Breast epithelium (tissue), 4 donors: ENCODE data around the gene SLIT1. TPM values are rescaled to one million over a fixed set of nuclear protein-coding genes. Genes with fewer than 3 reads are reported as not detected.
A peak's percentile ranks its signal among the peaks of the same experiment; 100 is the strongest.

ENCODE experiments used
- DNase-seq, 2 donors: peaks; one replicate each; pipeline ENCODE4 v3.0.0-alpha.2; 2019; ENCODE audit warnings: low spot score in 2 of 2
- H3K27ac ChIP-seq, 2 donors: fragments of 200-600 bp; sonication (generic) in 1 of 2; one replicate each; pipeline ENCODE4 v1.5.1; 2016 to 2019; ENCODE audit warnings: mild to moderate bottlenecking in 1 of 2
- H3K27me3 ChIP-seq, 2 donors: fragments of 200-600 bp; sonication (generic) in 1 of 2; one replicate each; pipeline versions ENCODE4 v1.5.1 to v1.6.0; 2017 to 2019; ENCODE audit warnings: control low read depth in 1 of 2, mild to moderate bottlenecking in 1 of 2
- H3K36me3 ChIP-seq: fragments of 200-600 bp; one replicate; pipeline ENCODE4 v1.5.1; 2019
- H3K4me1 ChIP-seq, 2 donors: fragments of 200-600 bp; sonication (generic); one replicate each; pipeline ENCODE4 v1.5.1; 2016 to 2019; ENCODE audit warnings: control low read depth in 1 of 2
- H3K4me3 ChIP-seq, 3 donors: fragments of 200-600 bp; sonication (generic); 1 replicate in 2 of 3; 2 replicates in 1 of 3; pipeline ENCODE4 v1.5.1; 2016 to 2019; ENCODE audit warnings: mild to moderate bottlenecking in 3 of 3, moderate library complexity in 2 of 3
- H3K9me3 ChIP-seq, 2 donors: fragments of 200-600 bp; sonication (generic) in 1 of 2; one replicate each; pipeline ENCODE4 v1.5.1; 2016 to 2019; ENCODE audit warnings: control low read depth in 1 of 2
- POLR2A ChIP-seq: fragments of 450-650 bp; IDR thresholded peaks from one replicate; pipeline ENCODE4 v1.6.1; 2016; ENCODE audit warnings: antibody characterized with exemption, mild to moderate bottlenecking, moderate library complexity
- POLR2AphosphoS5 ChIP-seq, 3 donors: sonication (generic); formaldehyde crosslinking; IDR thresholded peaks; one replicate each; pipeline ENCODE4 v1.6.1; 2017; ENCODE audit warnings: antibody characterized with exemption in 3 of 3
- intact Hi-C: fragments of 100-400 bp; cut with DNase I; formaldehyde crosslinking; loops from one replicate; pipeline ENCODE4 v1.15.1; 2023; ENCODE audit warnings: low total_unique reads
- total RNA-seq, 3 donors: library from RNA; depleted of rRNA; stranded (reverse); fragments of >200 nt; gene quantifications; one replicate each; pipeline ENCODE4 v1.1.0, GENCODE V29; 2016
- TF ChIP-seq, protein P1 (sequence below), 3 donors: fragments of 450-650 bp; IDR thresholded peaks; one replicate each; pipeline ENCODE4 v1.5.1; 2016 to 2017; ENCODE audit warnings: antibody characterized with exemption in 3 of 3, mild to moderate bottlenecking in 3 of 3, moderate library complexity in 3 of 3

SLIT1 gene
- total RNA-seq, 3 donors from 2014 or later = under 0.01 to 0.44 (median 0.16) TPM

DNA sequence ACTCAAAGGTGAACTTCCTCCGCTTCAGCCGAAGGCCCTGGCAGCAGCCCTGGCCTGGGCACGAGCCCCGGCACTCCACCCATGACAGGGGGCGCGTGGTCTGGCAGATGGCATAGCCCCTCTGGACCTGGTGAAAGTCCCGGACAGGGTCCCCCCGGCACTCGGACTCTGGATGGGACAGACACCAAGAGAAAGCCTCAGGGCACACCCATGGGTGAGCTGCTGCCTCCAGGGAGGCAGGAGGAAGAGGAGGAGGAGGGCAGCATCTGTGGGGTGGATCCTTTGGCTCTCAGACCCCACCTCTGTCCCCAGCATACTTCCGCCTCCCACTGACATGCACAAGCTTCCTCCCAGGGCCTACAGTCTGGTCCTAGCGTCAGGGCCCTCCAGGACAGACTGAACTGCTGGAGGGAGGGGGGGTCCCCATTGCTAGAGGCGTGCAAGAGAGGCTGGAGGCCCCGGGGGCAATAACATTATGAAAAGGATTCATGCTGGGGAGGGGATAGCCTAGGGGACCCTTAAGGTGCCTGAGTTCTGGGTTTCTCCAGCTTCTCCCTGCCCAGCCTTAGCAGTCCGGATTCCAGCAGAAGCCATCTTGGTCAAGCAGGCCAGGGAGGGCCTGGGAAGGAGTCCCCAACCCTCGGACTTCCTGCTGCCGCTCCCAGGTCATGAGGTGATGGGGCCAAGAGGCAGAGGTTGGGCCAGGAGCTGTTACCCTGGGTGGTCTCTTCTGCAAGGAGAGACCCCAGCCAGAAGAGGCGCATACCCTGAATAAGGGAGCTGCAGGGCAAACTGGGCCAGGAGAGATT, 184.4 kb downstream of the SLIT1 start:
- Histone ChIP-seq H3K27ac (no peak overlapping the region), H3K4me1 (no peaks in the 10 kb centered on the region), H3K4me3 (no peak overlapping the region), H3K27me3 (no peaks in the 10 kb centered on the region), H3K36me3 (no peaks in the 10 kb centered on the region), H3K9me3 (peaks cover under 1 to 1% of the 10 kb centered on the region in 2 donors)
- intact Hi-C loops = no loop called here
- DNase-seq = peak in 1 of 2 donors; percentile 2
- TF ChIP-seq POLR2AphosphoS5 (IDR thresholded peaks at IDR 0.05) = no peak
- no peak for TF ChIP-seq POLR2A
- TF ChIP-seq, protein P1, sequence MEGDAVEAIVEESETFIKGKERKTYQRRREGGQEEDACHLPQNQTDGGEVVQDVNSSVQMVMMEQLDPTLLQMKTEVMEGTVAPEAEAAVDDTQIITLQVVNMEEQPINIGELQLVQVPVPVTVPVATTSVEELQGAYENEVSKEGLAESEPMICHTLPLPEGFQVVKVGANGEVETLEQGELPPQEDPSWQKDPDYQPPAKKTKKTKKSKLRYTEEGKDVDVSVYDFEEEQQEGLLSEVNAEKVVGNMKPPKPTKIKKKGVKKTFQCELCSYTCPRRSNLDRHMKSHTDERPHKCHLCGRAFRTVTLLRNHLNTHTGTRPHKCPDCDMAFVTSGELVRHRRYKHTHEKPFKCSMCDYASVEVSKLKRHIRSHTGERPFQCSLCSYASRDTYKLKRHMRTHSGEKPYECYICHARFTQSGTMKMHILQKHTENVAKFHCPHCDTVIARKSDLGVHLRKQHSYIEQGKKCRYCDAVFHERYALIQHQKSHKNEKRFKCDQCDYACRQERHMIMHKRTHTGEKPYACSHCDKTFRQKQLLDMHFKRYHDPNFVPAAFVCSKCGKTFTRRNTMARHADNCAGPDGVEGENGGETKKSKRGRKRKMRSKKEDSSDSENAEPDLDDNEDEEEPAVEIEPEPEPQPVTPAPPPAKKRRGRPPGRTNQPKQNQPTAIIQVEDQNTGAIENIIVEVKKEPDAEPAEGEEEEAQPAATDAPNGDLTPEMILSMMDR (IDR thresholded peaks at IDR 0.05) = no peak

DNA sequence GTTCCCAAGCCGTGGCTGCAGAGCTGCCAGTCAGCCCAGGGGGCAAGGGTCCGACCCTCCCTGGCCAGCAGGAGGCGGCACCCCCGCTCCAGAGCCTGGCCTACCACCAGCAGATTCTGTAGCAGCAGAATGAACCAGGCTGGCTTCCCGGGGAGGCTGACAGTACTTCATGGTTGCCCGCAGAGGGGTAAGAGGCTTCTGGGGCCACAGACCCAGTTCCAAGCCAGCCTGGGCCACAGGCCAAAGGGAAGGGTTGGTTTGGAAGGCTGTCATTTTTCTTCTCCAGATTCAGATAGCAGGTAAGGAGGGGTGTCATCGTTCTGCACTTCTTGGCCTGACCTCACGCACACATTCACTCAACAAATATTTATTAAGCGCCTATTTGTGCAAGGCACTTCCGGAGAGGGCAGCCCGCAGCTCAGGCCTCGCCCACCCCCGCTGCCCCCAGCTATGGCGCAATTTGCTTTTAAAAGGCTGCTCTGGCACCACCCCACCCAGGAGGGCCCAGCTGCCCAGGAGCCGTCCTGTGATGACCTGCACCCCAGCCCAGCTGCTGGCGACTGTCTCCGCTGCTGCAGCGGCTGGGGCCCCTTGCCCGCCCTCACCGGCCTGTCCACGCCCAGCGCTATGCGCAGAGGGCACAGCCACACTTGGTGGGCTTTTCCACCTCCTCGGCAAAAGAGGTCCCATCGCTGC, 185.1 kb downstream of the SLIT1 start:
- no peak overlapping the region for H3K4me3 ChIP-seq
- intact Hi-C loops = no loop called here

DNA sequence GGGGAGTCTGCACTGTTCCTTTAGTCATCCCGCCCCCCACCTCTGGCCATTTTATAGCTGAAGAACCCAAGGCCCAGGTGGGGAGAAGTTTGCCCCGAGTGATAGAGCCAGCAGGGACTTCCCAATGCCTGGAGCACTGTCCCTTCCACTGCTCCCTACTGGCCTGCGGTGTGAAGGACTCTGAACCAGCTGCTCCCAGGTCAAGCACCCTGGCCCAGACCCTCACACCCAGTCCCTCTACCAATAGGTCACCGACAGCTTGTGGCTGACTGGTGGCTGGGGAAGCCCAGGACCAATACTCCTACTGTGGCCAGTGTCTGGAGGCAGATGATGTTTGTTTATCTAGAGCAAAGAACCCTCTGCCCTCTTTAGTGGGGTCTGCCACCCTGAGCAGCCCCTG, 185.8 kb downstream of the SLIT1 start:
- DNase-seq = peak in 1 of 2 donors; percentile 11
- H3K4me3 ChIP-seq = no peak overlapping the region
- H3K27ac ChIP-seq = no peak overlapping the region
- no peaks in the 10 kb centered on the region for H3K27me3 ChIP-seq
- no peaks in the 10 kb centered on the region for H3K36me3 ChIP-seq
- intact Hi-C loops = no loop called here
- H3K4me1 ChIP-seq = no peaks in the 10 kb centered on the region
- TF ChIP-seq POLR2AphosphoS5 (IDR thresholded peaks at IDR 0.05) = no peak
- TF ChIP-seq, protein P1 (IDR thresholded peaks at IDR 0.05) = no peak
- TF ChIP-seq POLR2A = no peak
- no peaks in the 10 kb centered on the region for H3K9me3 ChIP-seq

More for the DNA sequence above, 185.1 kb downstream of the SLIT1 start:
- Histone ChIP-seq H3K27ac (no peak overlapping the region), H3K9me3 (no peaks in the 10 kb centered on the region), H3K27me3 (no peaks in the 10 kb centered on the region), H3K4me1 (no peaks in the 10 kb centered on the region), H3K36me3 (no peaks in the 10 kb centered on the region)
- TF ChIP-seq POLR2AphosphoS5 (IDR thresholded peaks at IDR 0.05) (no peak), POLR2A (no peak)
- TF ChIP-seq, protein P1 (IDR thresholded peaks at IDR 0.05) = no peak
- peak in 1 of 2 donors; percentile 13 for DNase-seq

DNA sequence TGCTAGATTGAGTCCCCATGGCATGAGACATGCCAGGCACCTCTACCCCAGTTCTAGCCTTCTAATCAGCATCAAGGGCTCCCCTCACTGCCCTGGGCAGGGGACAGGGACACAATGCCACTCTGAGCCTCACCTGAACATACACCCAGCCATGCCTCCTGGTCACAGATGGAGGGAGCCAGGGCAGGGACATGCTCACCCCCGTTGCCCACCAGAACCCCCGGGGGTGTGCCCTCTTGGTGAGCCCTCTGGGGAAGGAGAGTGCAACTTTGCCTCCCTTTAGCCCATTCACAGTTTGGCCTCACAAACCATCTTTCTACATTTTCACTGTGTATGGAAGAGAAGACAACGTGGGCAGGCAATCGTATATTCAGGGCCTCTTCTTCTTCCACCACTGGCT, 186.4 kb downstream of the SLIT1 start:
- H3K27ac ChIP-seq = no peak overlapping the region
- no peaks in the 10 kb centered on the region for H3K36me3 ChIP-seq
- TF ChIP-seq, protein P1 (IDR thresholded peaks at IDR 0.05) = no peak
- TF ChIP-seq POLR2A (no peak), POLR2AphosphoS5 (IDR thresholded peaks at IDR 0.05) (no peak)
- no peak for DNase-seq
- H3K4me3 ChIP-seq = no peak overlapping the region
- H3K9me3 ChIP-seq = no peaks in the 10 kb centered on the region
- H3K4me1 ChIP-seq = no peaks in the 10 kb centered on the region
- intact Hi-C loops = no loop called here
- H3K27me3 ChIP-seq = no peaks in the 10 kb centered on the region

DNA sequence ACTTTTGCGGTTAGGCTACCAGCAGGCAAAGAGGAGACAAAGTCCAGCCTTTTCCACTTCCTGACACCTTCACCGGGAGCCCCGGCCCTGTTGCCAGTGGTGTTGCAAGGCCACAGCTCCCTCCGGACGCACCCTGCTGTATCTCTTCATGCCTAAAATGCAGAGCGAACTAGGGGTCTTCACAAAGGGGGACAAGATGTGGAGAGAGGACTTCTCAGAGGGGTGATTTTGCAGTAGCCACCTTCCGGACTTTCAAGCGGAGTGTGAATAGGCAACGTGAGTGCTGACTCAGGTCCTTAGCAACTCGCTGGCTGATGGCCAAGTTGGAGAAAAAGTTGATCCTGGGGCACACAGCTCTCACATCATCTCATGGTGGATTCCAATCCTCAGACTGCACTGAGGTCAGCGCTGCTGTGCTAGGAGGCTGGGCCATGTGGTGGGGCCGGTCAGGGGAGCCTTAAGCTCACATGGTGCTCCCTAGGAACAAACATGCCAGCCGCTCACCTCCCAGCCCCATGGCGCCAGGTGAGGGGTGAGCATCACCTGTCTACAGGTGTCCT, 187.3 kb downstream of the SLIT1 start:
- TF ChIP-seq, protein P1 (IDR thresholded peaks at IDR 0.05) = no peak
- TF ChIP-seq POLR2AphosphoS5 (IDR thresholded peaks at IDR 0.05) (no peak), POLR2A (no peak)
- DNase-seq = no peak
- H3K4me1 ChIP-seq = no peaks in the 10 kb centered on the region
- no peaks in the 10 kb centered on the region for H3K9me3 ChIP-seq
- intact Hi-C loops = no loop called here
- no peak overlapping the region for H3K27ac ChIP-seq
- no peaks in the 10 kb centered on the region for H3K27me3 ChIP-seq
- H3K36me3 ChIP-seq = no peaks in the 10 kb centered on the region
- H3K4me3 ChIP-seq = no peak overlapping the region
